HL-60/S4 treated with retinoic acid at 250 ng/mL for 4 days and 3 days (cell line): ENCODE measurements around the gene CABP4.

Experiments
- in situ Hi-C: fragments of 300-500 bp; cut with MboI; formaldehyde crosslinking; loops from 2 replicates; pipeline ENCODE4 v1.7.0; 2022; ENCODE audit warnings: low sequenced_read_pairs

CABP4 gene

DNA sequence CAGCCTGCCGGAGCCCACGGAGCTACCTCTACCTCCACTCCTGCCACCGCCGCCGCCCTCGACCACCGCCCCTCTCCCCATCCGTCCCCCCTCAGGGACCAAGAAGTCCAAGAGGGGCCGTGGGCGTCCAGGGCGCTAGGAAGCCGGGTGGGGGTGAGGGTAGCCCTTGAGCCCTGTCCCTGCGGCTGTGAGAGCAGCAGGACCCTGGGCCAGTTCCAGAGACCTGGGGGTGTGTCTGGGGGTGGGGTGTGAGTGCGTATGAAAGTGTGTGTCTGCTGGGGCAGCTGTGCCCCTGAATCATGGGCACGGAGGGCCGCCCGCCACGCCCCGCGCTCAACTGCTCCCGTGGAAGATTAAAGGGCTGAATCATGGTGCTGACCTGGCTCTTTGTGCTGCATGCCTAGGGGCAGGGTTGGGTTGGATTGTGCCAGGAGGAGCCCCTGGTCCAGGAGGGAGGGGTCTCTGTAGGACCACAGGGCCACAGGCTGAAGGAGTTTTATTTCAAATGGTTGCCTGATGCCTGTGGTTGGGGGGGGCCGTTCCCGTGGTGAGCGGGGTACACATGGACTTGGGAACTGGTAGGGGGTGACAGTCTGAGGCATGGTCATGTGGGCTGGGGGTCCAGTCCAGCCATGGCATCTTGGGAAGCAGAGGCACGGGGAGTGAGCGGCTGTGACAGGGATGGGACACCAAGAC lies 20.0 kb upstream of the CABP4 start:
- in situ Hi-C loops = no loop called here

DNA sequence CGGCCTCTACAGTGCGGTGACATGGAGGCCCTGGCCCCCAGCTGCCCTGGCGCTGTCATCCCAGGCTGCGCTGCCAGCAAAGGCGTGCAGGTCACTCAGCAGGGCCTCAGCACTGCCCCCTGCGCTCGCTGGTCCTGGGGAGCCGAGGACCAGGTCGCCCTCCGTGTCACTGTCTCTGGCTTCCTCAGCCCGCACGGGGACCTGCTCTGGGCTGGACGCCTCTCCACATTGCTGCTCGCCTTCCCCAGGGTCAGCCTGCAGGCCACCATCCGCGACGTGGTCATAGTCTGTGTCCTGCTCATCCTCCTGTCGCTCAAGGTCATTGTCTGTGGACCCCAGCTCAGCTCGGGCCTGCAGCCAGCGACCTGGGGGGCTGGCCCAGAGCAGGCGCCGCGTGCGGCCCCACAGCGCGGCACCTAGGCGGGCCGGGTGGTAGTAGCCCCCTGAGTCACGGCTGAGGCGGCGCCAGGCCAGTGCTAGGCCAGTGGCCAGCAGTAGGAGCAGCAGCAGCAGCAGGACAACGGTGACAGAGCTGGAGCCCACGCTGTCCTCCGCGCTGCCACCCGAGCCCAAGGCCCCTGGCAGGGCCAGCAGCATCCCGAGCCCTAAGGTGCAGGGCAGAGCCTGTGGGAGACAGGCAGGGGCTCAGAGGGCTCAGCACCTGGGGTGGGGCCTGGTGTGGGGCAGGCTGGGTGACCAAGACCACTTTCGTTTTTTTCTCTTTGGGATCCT lies 19.3 kb upstream of the CABP4 start:
- in situ Hi-C loops = no loop called here

GRCh38 chr11:67436459-67437081 lies 18.6 kb upstream of the CABP4 start:
- in situ Hi-C loops = no loop called here

GRCh38 chr11:67437082-67437808 lies 17.9 kb upstream of the CABP4 start, which contains the start of gene PTPRCAP:
Gene PTPRCAP (minus strand): TSS chr11:67437682. CDS start chr11:67437619, 63 bp downstream.
- in situ Hi-C loops = no loop called here

DNA sequence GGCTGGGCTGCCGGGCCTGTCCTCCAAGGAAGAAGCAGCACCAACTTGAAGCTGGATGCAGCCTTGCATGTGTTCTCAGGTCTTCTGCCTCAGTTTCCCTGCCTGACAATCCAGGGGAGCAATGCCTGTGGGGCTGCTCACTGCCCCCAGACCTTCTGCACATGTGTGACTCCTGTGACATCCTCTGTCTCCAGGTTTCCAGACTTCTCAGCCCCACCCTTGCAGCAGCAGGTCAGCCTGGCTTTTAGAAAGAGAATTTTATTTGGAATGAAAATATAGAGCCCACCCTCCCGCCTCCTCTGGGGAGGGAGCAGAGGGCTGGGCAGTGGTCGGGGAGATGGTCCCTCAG lies 17.4 kb upstream of the CABP4 start:
- in situ Hi-C loops = no loop called here

DNA sequence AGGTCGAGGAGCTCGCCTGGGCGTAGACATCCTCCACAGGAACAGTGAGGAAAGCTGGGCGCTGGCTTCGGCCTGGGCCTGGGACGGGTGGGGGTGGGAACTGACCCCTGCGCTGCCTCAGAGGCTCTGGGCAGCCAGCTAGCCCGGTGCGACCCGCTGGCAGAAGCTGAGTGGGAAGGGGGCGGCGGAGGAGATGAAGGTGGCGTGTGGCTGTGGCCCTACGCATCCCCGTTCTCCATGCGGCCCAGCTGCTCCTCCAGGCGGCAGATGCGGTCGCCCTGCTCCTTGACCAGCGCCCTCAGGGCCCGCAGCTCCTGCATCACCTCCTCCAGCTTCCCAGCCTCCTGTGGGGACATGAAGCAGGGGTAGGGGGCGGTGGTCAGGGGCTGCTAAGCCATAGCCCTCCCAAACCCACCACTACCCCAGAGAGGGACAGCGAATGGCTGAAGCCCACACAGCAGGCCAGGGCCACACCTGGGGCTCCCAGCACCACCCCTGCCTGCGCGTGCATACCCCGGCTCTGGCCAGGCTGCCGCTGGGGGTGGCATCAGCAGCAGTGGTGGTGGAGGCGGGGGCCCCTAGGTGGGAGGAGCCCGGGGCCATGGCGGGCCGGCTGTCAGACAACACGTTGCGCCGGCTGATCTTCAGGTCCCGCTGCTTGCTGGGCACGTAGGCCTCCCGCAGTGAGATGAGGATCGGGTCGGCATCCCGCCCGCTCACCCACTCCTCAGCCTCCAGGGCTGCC lies 16.8 kb upstream of the CABP4 start:
- in situ Hi-C loops = no loop called here

DNA sequence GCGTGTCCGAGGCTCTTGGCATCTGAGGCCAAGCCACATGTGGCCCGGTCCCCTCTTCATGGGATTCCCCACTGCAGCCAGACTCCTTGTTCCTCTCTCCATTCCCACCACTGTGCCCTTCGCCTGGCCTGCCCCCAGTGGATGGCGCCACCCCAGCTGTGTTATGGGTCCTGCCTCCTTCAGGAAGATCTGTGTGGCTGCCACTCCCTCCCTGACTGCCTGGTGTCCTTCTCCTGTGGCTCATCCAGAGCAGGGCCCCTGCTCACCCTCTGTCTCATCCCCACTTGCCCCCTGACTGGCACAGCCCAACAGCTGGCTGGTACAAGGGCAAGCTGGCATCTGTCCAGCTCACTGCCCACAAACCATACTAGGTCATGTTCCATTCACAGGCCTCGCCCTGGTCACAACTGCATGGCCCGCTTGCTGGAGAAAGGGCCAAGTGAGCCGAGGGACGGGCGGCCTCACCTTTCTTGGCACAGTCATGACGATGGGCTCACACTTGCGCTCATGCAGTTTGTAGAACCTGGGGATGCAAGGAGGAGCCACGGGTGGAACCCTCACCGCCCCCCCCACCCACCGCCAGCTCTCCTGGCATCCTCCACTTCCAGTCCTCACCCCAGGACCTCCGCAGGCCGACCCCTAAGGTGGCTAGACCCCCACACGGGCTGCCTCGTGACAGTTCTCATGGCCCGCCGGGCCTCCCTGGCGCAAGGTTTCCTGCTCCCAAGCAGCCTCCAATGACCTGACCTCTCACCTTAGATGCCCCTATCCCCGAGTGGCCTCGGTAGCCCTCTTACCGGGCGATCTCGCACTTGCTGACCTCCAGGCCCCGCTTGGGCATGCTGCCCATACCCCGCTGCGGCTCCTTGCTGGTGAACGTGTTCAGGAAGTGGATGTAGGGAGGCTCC lies 15.6 kb upstream of the CABP4 start:
- in situ Hi-C loops = no loop called here

- in situ Hi-C loops = no loop called here
Observed at GRCh38 chr11:67440229-67441097, 14.7 kb upstream of the CABP4 start.

- in situ Hi-C loops = no loop called here
Observed at GRCh38 chr11:67441098-67441563, 14.0 kb upstream of the CABP4 start.

GRCh38 chr11:67441731-67442351 lies 13.3 kb upstream of the CABP4 start:
- in situ Hi-C loops = no loop called here

DNA sequence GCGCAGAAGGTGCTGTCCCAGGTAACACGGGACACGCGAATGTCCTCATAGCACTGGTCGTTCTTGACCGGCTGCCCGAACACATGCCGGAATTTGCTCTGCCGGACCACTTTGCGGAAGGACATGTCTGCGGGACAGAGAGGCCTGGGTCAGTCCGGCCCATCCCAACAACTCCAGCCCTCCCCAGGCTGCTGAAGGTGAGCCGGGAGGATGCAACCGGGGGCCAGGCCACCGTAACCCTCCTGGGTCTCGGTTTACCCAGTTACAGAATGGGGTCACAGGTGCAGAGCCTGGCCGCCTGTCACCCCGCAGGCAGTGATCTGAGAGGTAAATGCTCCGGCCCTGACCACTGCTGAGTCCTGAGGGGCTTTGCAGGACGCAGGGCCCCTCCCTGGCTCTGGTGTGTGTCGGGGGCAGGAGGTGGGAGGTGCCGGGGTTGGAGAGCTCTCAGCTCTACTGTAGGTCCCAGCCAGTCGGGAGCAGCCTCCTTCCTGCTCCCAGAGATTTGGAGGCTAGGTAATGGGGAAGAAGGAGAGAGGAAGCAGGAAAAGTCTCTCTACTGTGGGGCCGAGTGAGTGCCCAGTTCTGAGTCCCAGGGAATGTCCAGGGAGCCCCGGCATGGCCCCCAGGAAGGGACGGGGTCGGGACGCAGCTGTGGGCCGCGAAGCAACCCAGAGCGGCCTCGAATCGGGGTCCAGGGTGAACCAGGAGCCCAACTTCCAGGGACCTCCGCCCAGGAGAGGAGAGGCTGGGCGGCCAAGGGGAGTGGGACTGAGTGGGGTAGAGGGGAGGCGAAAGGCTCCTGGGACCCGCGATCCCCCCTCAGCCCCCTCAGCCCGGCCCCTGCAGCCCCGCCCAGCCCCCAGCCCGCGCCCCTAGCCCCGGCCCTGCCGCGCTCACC lies 12.4 kb upstream of the CABP4 start:
- in situ Hi-C loops = no loop called here

- in situ Hi-C loops = no loop called here
Observed at GRCh38 chr11:67445515-67445914, 9.6 kb upstream of the CABP4 start.

DNA sequence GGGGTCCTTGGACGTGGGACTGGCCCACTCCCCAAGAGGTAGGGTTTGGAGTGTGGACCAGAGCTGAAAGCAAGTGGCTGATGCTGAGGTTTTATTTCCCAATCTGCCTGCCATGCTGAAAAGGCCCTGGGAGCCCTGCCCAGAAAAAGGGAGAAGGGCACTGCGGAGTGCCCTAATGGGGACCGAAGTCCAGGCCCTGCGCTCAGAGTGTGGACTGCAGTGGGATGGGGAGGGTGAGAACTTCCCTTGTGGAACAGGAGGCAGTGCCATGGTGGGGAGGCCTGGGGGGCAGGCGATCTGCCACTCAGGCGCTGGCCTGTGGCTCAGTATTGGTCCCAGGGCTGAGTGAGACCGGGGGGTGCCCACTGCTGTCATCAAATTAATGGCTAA lies 6.9 kb upstream of the CABP4 start:
- in situ Hi-C loops = no loop called here

DNA sequence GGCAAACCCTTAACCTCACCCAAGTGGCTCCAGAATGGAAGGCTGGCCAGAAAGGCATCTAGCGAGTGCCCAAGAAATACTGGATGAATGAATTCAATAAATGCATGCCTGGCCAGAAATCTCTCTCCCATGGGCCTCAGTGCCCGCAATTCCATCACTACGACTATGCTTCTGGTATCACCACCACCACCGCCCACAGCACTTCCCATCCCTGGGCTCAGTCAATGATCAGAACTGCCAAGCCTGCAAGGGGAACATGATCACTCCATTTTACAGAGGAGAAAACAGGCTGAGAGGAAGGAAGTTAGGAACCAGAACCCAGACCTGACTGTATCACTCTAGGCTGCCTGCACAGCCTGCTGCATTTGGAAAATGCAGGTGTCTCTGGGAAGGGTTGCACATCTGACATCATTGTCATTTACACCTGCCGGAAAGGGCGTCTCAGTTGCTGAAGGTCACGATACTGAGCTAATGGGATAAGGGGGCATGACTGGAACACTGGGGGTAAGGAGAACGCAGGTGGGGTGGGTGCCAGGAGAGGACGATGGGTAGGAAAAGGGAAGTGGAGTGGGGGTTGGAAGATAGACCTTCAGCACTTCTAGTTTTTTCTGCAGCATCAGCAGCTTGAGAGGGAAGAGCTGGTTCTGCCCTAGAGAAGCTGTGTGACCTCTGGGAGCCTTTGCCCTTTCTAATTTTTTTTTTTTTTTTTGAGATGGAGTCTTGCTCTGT lies 5.9 kb upstream of the CABP4 start:
- in situ Hi-C loops = no loop called here

- in situ Hi-C loops = no loop called here
Observed at GRCh38 chr11:67450796-67451657, 4.1 kb upstream of the CABP4 start.

DNA sequence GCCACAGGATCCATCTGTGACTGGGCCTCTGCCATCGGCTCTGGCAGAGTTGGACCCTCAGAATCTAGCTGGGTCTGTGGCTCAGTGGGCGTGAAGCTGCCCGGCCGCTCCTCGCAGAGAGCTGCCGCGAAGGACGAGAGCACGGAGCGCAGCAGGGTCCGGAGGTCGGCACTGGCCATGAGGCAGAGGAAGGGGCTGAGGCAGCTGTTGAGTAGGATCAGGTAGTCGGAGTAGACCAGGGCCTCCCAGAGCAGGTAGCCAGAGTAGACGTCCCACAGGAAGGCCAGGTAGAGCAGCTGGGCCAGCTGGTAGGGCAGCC lies 3.5 kb upstream of the CABP4 start:
- in situ Hi-C loops = no loop called here
